CD8-positive, alpha-beta memory T cell (primary cell): ENCODE results near the gene LZTS2. TPM values are rescaled to one million over a fixed set of nuclear protein-coding genes. Genes with fewer than 3 reads are reported as not detected.

Experiments used
- CTCF ChIA-PET: fragments of 350-600 bp; sonication (Branson Sonifier 250); formaldehyde crosslinking; loops from one replicate; lab custom pipeline; 2021; ENCODE audit warnings: antibody characterized with exemption; lab: Charles Lee
- POLR2A ChIA-PET: fragments of 350-600 bp; sonication (Branson Sonifier 250); formaldehyde crosslinking; loops from one replicate; lab custom pipeline; 2021; ENCODE audit warnings: antibody characterized with exemption; lab: Charles Lee
- DNase-seq, 5 donors: peaks; one replicate each; pipeline versions ENCODE4 v3.0.0 to v3.0.0-alpha.2; 2020 to 2022; ENCODE audit warnings: mixed read lengths in 1 of 5
- H3K27ac ChIP-seq: one replicate; pipeline ENCODE4 v1.7.0; 2013; ENCODE audit warnings: low read depth, mild to moderate bottlenecking, low read length, moderate library complexity
- H3K27me3 ChIP-seq: 2 replicates; pipeline ENCODE4 v1.7.0; 2013; ENCODE audit warnings: low read length, mild to moderate bottlenecking; ENCODE audit not compliant: insufficient read depth, poor library complexity, severe bottlenecking
- H3K36me3 ChIP-seq: 2 replicates; pipeline ENCODE4 v1.7.0; 2013; ENCODE audit warnings: mild to moderate bottlenecking, low read length, moderate library complexity; ENCODE audit not compliant: insufficient read depth
- H3K4me1 ChIP-seq: 2 replicates; pipeline ENCODE4 v1.7.0; 2013; ENCODE audit warnings: mild to moderate bottlenecking, low read length, moderate library complexity; ENCODE audit not compliant: insufficient read depth
- H3K4me3 ChIP-seq: 2 replicates; pipeline ENCODE4 v1.7.0; 2013; ENCODE audit warnings: mild to moderate bottlenecking, low read length
- H3K9me3 ChIP-seq: 2 replicates; pipeline ENCODE4 v1.7.0; 2013; ENCODE audit warnings: mild to moderate bottlenecking, low read length
- H3K27ac Mint-ChIP-seq, 8 donors: one replicate each; pipeline ENCODE4 v1.8.0; 2020 to 2021; ENCODE audit warnings: mixed read lengths in 8 of 8, mild to moderate bottlenecking in 6 of 8, inconsistent platforms in 3 of 8, moderate library complexity in 3 of 8
- H3K27me3 Mint-ChIP-seq, 2 donors: one replicate each; pipeline ENCODE4 v1.8.0; 2020 to 2021; ENCODE audit warnings: mixed read lengths in 2 of 2, mild to moderate bottlenecking in 1 of 2, moderate library complexity in 1 of 2
- H3K36me3 Mint-ChIP-seq, 3 donors: one replicate each; pipeline ENCODE4 v1.8.0; 2020 to 2021; ENCODE audit warnings: mixed read lengths in 3 of 3, inconsistent platforms in 1 of 3, mild to moderate bottlenecking in 1 of 3
- H3K4me1 Mint-ChIP-seq, 3 donors: one replicate each; pipeline ENCODE4 v1.8.0; 2020 to 2021; ENCODE audit warnings: mixed read lengths in 3 of 3, inconsistent platforms in 1 of 3, mild to moderate bottlenecking in 1 of 3
- H3K4me3 Mint-ChIP-seq, 7 donors: one replicate each; pipeline ENCODE4 v1.8.0; 2020 to 2021; ENCODE audit warnings: mixed read lengths in 7 of 7, mild to moderate bottlenecking in 6 of 7, moderate library complexity in 4 of 7, inconsistent platforms in 2 of 7
- H3K9me3 Mint-ChIP-seq, 5 donors: one replicate each; pipeline ENCODE4 v1.8.0; 2020 to 2022; ENCODE audit warnings: mixed read lengths in 5 of 5, mild to moderate bottlenecking in 3 of 5, moderate library complexity in 2 of 5, inconsistent platforms in 1 of 5
- polyA plus RNA-seq: library from polyadenylated mRNA; unstranded; fragments of 300-500 nt; fragmentation: Illumina TruSeq; gene quantifications from one replicate; pipeline ENCODE4 v1.2.3, GENCODE V29; 2021
- total RNA-seq, 2 experiments: library from RNA; stranded (reverse); gene quantifications; one replicate each; pipeline ENCODE4 v1.2.3, GENCODE V29; 2021

The LZTS2 gene
- total and polyA plus RNA-seq, 3 experiments from 2014 or later: 10.9 to 19.7 (median 11.5) TPM

- peaks cover 0 to 1% (median 0%) of the 10 kb centered on the region in 3 donors for H3K36me3 Mint-ChIP-seq
- peaks cover 19% of the 10 kb centered on the region in 2 donors for H3K27me3 Mint-ChIP-seq
- no peaks in the 10 kb centered on the region for H3K9me3 ChIP-seq
- no peak overlapping the region for H3K4me3 ChIP-seq
- peaks cover 16% of the 10 kb centered on the region for H3K27me3 ChIP-seq
- no peaks in the 10 kb centered on the region for H3K36me3 ChIP-seq
- peaks cover 8 to 15% (median 13%) of the 10 kb centered on the region in 3 donors for H3K4me1 Mint-ChIP-seq
- DNase-seq: no peak
- CTCF ChIA-PET: interaction anchor here (1.3 to 19.6 kb wide), 3 partner anchors 7 to 16 kb away, joined by 3 to 258 read pairs (median 83); partner anchors contain the start of gene KAZALD1
- H3K4me1 ChIP-seq: peaks cover 13% of the 10 kb centered on the region
- H3K27ac Mint-ChIP-seq: no peak overlapping the region
- no peak overlapping the region for H3K4me3 Mint-ChIP-seq
- POLR2A ChIA-PET: interaction anchor here (0.6 kb wide), 1 partner anchor 11 kb away, joined by 3 read pairs; no protein-coding TSS in a partner anchor
- H3K27ac ChIP-seq: no peak overlapping the region
- H3K9me3 Mint-ChIP-seq: no peaks in the 10 kb centered on the region
Measured at GRCh38 chr10:101054351-101054750, 54.7 kb downstream of the LZTS2 start.

GRCh38 chr10:101054876-101055275, 55.3 kb downstream of the LZTS2 start:
- ChIA-PET POLR2A (no interaction called here), CTCF (interaction anchor here (1.3 to 19.6 kb wide), 2 partner anchors 12 to 16 kb away, joined by 8 to 258 read pairs; no protein-coding TSS in a partner anchor)
- Mint-ChIP-seq H3K27ac (no peak overlapping the region), H3K27me3 (peaks cover 14 to 17% of the 10 kb centered on the region in 2 donors), H3K4me1 (peaks cover 8 to 14% (median 13%) of the 10 kb centered on the region in 3 donors), H3K36me3 (peaks cover 0 to 1% (median 0%) of the 10 kb centered on the region in 3 donors), H3K4me3 (peak overlapping the region in 1 of 7 donors; percentile 2), H3K9me3 (no peaks in the 10 kb centered on the region)
- Histone ChIP-seq H3K27me3 (peaks cover 11% of the 10 kb centered on the region), H3K4me1 (peaks cover 11% of the 10 kb centered on the region), H3K9me3 (no peaks in the 10 kb centered on the region), H3K4me3 (no peak overlapping the region), H3K27ac (no peak overlapping the region), H3K36me3 (no peaks in the 10 kb centered on the region)
- DNase-seq: no peak

DNA sequence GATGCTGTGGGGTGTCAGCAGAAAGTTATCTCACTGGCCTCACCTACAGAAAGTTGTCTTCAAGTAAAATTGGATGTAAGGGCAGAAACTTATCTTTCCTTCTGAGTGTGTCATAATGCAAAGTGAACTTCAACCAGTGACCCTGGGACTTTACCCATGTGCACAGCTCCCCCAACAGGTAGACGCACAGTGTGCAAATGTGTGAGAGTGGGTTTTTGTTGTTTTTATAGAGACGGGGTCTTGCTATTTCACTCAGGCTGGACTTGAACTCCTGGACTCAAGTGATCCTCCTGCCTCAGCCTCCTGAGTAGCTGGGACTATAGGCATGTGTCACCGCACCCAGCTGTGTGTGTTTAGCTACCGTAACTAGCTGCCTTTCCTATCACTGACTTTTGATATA, 55.8 kb downstream of the LZTS2 start:
- no peak overlapping the region for H3K27ac ChIP-seq
- ChIA-PET POLR2A (no interaction called here), CTCF (interaction anchor here (0.9 to 19.6 kb wide), 4 partner anchors 8 to 36 kb away, joined by 3 to 258 read pairs (median 6); no protein-coding TSS in a partner anchor)
- no peaks in the 10 kb centered on the region for H3K36me3 ChIP-seq
- H3K4me3 Mint-ChIP-seq: peak overlapping the region in 1 of 7 donors; percentile 2
- no peak for DNase-seq
- H3K9me3 Mint-ChIP-seq: no peaks in the 10 kb centered on the region
- H3K36me3 Mint-ChIP-seq: peaks cover 0 to 1% (median under 1%) of the 10 kb centered on the region in 3 donors
- H3K27me3 ChIP-seq: peaks cover 7% of the 10 kb centered on the region
- peaks cover 9 to 14% (median 12%) of the 10 kb centered on the region in 3 donors for H3K4me1 Mint-ChIP-seq
- H3K27ac Mint-ChIP-seq: no peak overlapping the region
- H3K9me3 ChIP-seq: no peaks in the 10 kb centered on the region
- H3K4me3 ChIP-seq: no peak overlapping the region
- H3K27me3 Mint-ChIP-seq: peaks cover 9 to 15% of the 10 kb centered on the region in 2 donors
- H3K4me1 ChIP-seq: peaks cover 6% of the 10 kb centered on the region

DNA sequence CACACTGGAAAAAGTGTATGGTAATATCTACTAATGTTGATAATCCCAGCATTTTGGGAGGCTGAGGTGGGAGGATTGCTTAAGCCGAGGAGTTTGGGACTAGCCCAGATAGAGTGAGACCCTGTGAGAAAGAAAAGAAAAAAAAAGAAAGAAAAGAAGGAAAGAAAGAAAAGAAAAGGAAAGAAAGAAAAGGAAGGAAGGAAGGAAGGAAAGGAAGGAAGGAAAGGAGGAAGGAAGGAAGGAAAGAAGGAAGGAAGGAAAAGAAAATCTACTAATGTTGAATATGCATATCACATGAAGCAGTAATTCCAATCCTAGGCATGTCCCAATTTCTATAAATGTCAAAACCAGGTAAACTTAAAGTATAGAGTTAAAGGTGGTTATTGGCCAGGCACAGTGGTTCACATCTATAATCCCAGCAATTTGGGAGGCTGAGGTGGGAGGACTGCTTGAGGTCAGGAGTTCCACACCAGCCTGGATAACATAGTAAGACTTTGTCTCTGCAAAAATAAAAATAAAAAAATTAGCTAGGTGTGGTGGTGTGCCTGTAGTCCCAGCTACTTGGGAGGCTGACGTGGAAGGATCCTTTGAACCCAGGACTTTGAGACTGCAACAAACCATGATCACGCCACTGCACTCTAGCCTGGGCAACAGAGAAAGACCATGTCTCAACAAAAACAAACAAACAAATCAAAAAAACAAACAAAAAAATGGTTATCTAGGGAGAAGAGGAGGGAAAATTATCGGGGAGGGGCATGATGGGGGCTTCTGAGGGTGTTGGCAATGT, 57.0 kb downstream of the LZTS2 start:
- Histone ChIP-seq H3K4me3 (no peak overlapping the region), H3K27ac (no peak overlapping the region), H3K27me3 (no peaks in the 10 kb centered on the region), H3K4me1 (peaks cover 2% of the 10 kb centered on the region), H3K36me3 (no peaks in the 10 kb centered on the region), H3K9me3 (no peaks in the 10 kb centered on the region)
- CTCF ChIA-PET: interaction anchor here (1.3 to 19.6 kb wide), 5 partner anchors 9 to 85 kb away, joined by 4 to 258 read pairs (median 8); no protein-coding TSS in a partner anchor
- Mint-ChIP-seq H3K36me3 (peaks cover 0 to 4% (median 1%) of the 10 kb centered on the region in 3 donors), H3K4me3 (peak overlapping the region in 1 of 7 donors; percentile 42), H3K9me3 (no peaks in the 10 kb centered on the region), H3K27ac (peak overlapping the region in 1 of 8 donors; percentile 23), H3K27me3 (peaks cover 0 to 8% of the 10 kb centered on the region in 2 donors), H3K4me1 (peaks cover 8 to 12% (median 8%) of the 10 kb centered on the region in 3 donors)
- POLR2A ChIA-PET: no interaction called here
- DNase-seq: no peak

Other genes starting within 250 kb of the LZTS2 start
- gene SLF2, start 86.8 kb upstream of the LZTS2 start, total RNA-seq: 10 to 100 TPM; 35.4 to 36.1 TPM
- gene SLF2, start 86.8 kb upstream of the LZTS2 start, polyA plus RNA-seq: 13.9 TPM
- gene SEMA4G, start 30.3 kb upstream of the LZTS2 start, total RNA-seq: under 1 TPM; 0.49 to 0.57 TPM
- 0.06 TPM for gene SEMA4G, start 30.3 kb upstream of the LZTS2 start, polyA plus RNA-seq
- 10 to 100 TPM; 62.5 to 62.8 TPM for gene MRPL43, start 12.3 kb upstream of the LZTS2 start, total RNA-seq
- 129 TPM for gene MRPL43, start 12.3 kb upstream of the LZTS2 start, polyA plus RNA-seq
- gene TWNK, start 12.3 kb upstream of the LZTS2 start, total RNA-seq: 10 to 100 TPM; 40.6 to 44.3 TPM
- 8.2 TPM for gene TWNK, start 12.3 kb upstream of the LZTS2 start, polyA plus RNA-seq
- gene PDZD7, start 31.3 kb downstream of the LZTS2 start, total RNA-seq: under 1 TPM; 0.31 to 0.33 TPM
- gene PDZD7, start 31.3 kb downstream of the LZTS2 start, polyA plus RNA-seq: 0.23 TPM
- gene SFXN3, start 31.4 kb downstream of the LZTS2 start, total RNA-seq: 10 to 100 TPM; 25.2 to 26.5 TPM
- 17.6 TPM for gene SFXN3, start 31.4 kb downstream of the LZTS2 start, polyA plus RNA-seq
- under 1 TPM; 0.18 to 0.20 TPM for gene KAZALD1, start 62.2 kb downstream of the LZTS2 start, total RNA-seq
- gene KAZALD1, start 62.2 kb downstream of the LZTS2 start, polyA plus RNA-seq: not detected
- gene TLX1, start 131.5 kb downstream of the LZTS2 start, total RNA-seq: not detected
- gene TLX1, start 131.5 kb downstream of the LZTS2 start, polyA plus RNA-seq: not detected
- gene LBX1, start 229.7 kb downstream of the LZTS2 start, total RNA-seq: not detected
- gene LBX1, start 229.7 kb downstream of the LZTS2 start, polyA plus RNA-seq: not detected